ENCODE data around the gene C14orf180. TPM values are rescaled to one million over a fixed set of nuclear protein-coding genes. Genes with fewer than 3 reads are reported as not detected.

Gene C14orf180
- total RNA-seq, 4 donors from 2014 or later = 0.13 to 1.5 (median 0.53) TPM

GRCh38 chr14:104564744-104565679 lies 14.6 kb upstream of the C14orf180 start:
- 80 to 86% methylated on average over 19 to 21 of the region's 30 CpGs for whole genome bisulfite sequencing, 2 donors
- Histone ChIP-seq H3K4me3 (replicated peaks in 1 of 3) (no peak overlapping the region), H3K36me3 (no peaks in the 10 kb centered on the region), H3K4me1 (peaks cover 7 to 44% of the 10 kb centered on the region in 2 donors), H3K9me3 (no peaks in the 10 kb centered on the region), H3K27me3 (no peaks in the 10 kb centered on the region), H3K27ac (no peak overlapping the region)
- TF ChIP-seq POLR2A (IDR thresholded peaks at IDR 0.05) (no peak), CTCF (IDR thresholded peaks at IDR 0.05) (no peak)
- intact Hi-C loops (cut with DNase I) = loop anchor here (2.0 to 5.0 kb wide), 2 partner anchors 428 to 483 kb away; no protein-coding TSS in a partner anchor
- DNase-seq = no peak

- no peak for TF ChIP-seq CTCF (IDR thresholded peaks at IDR 0.05)
- TF ChIP-seq POLR2A (IDR thresholded peaks at IDR 0.05) = no peak
- Histone ChIP-seq H3K9me3 (no peaks in the 10 kb centered on the region), H3K27me3 (no peaks in the 10 kb centered on the region), H3K4me3 (replicated peaks in 1 of 3) (no peak overlapping the region), H3K27ac (no peak overlapping the region), H3K4me1 (peaks cover 0 to 21% of the 10 kb centered on the region in 2 donors), H3K36me3 (no peaks in the 10 kb centered on the region)
- intact Hi-C loops (cut with DNase I) = no loop called here
- WGBS, 2 donors = 63 to 68% methylated on average over 9 to 27 of the region's 27 CpGs
- DNase-seq = no peak
Observed at GRCh38 chr14:104567141-104567956, 12.2 kb upstream of the C14orf180 start.

DNA sequence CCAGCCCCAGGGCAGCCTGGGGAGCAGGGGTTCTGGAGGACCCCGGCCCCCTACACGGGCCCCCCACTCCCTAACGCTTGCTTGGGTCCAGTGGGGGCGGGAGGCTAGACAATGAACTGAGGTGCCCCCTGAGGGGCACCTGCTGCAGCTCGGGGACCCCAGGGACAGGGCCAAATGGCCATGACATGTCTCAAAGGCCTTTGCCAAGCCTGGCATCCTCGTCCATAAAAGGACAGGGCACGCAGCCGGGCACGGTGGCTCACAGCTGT lies 11.7 kb upstream of the C14orf180 start:
- Histone ChIP-seq H3K27ac (no peak overlapping the region), H3K4me1 (peaks cover 0 to 16% of the 10 kb centered on the region in 2 donors), H3K36me3 (no peaks in the 10 kb centered on the region), H3K9me3 (no peaks in the 10 kb centered on the region), H3K4me3 (replicated peaks in 1 of 3) (no peak overlapping the region), H3K27me3 (no peaks in the 10 kb centered on the region)
- intact Hi-C loops (cut with DNase I) = no loop called here
- no peak for TF ChIP-seq POLR2A (IDR thresholded peaks at IDR 0.05)
- no peak for TF ChIP-seq CTCF (IDR thresholded peaks at IDR 0.05)
- 84% methylated on average over 7 of the region's 9 CpGs; no CpG with 5 or more reads in 1 of the 2 donors for WGBS, 2 donors
- DNase-seq = no peak

DNA sequence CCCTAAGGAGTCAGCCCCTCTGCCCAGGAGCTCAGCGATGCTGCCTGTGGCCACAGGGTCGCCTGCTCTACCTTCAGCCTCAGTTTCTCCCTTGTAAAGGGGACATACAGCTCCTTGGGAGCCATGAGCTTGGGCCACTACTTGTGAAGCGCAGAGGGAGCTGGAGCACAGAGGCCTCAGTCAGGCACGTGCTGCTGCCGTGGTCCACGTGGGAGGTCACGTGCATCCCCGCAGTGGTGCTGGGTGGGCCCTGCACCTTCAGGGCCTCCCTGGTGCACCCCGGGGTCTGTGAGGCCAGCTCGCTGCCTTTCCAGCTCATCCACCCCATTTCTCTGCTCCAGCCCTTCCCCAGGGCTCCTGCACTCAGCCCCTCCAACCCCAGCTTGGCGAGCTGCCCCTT lies 10.9 kb upstream of the C14orf180 start:
- intact Hi-C loops (cut with DNase I) = no loop called here
- DNase-seq = no peak
- H3K4me3 ChIP-seq (replicated peaks in 1 of 3) = no peak overlapping the region
- no peak overlapping the region for H3K27ac ChIP-seq
- no peaks in the 10 kb centered on the region for H3K9me3 ChIP-seq
- 88 to 89% methylated on average over 10 to 11 of the region's 11 CpGs for WGBS, 2 donors
- no peak for TF ChIP-seq CTCF (IDR thresholded peaks at IDR 0.05)
- no peak for TF ChIP-seq POLR2A (IDR thresholded peaks at IDR 0.05)
- H3K4me1 ChIP-seq = peaks cover 0 to 8% of the 10 kb centered on the region in 2 donors
- no peaks in the 10 kb centered on the region for H3K36me3 ChIP-seq
- H3K27me3 ChIP-seq = no peaks in the 10 kb centered on the region
